HepG2 (cell line): Measurements from ENCODE around the gene GOLT1A. TPM values are rescaled to one million over a fixed set of nuclear protein-coding genes. Genes with fewer than 3 reads are reported as not detected.
A peak's percentile ranks its signal among the peaks of the same experiment; 100 is the strongest.

ENCODE experiments used
- FOXO1 ChIP-seq: sonication (generic); formaldehyde crosslinking; IDR thresholded peaks from 2 replicates; pipeline ENCODE4 v1.4.0; 2020; ENCODE audit warnings: missing genetic modification reagents
- FOXP4 ChIP-seq: sonication (generic); formaldehyde crosslinking; IDR thresholded peaks from 2 replicates; pipeline ENCODE4 v1.4.0; 2020; ENCODE audit warnings: missing genetic modification reagents
- MED8 ChIP-seq: sonication (generic); formaldehyde crosslinking; IDR thresholded peaks from 2 replicates; pipeline ENCODE4 v1.8.1; 2023; ENCODE audit warnings: mild to moderate bottlenecking, missing genetic modification reagents; ENCODE audit not compliant: insufficient replicate concordance
- MYNN ChIP-seq: sonication (generic); formaldehyde crosslinking; IDR thresholded peaks from 2 replicates; pipeline ENCODE4 v1.4.0; 2020; ENCODE audit warnings: mild to moderate bottlenecking, low read depth, missing genetic modification reagents
- NCOA1 ChIP-seq: sonication (generic); formaldehyde crosslinking; IDR thresholded peaks from 2 replicates; pipeline ENCODE4 v1.9.0; 2021; ENCODE audit warnings: missing genetic modification reagents
- NCOA2 ChIP-seq: sonication (generic); formaldehyde crosslinking; IDR thresholded peaks from 2 replicates; pipeline ENCODE4 v1.8.0; 2022; ENCODE audit warnings: inconsistent platforms
- NFYC ChIP-seq: IDR thresholded peaks from 2 replicates; pipeline ENCODE4 v1.6.1; 2016; ENCODE audit warnings: missing genetic modification reagents, missing compliant biosample characterization
- PATZ1 ChIP-seq: sonication (generic); formaldehyde crosslinking; IDR thresholded peaks from 2 replicates; pipeline ENCODE4 v1.4.0; 2020; ENCODE audit warnings: missing genetic modification reagents
- RBAK ChIP-seq: sonication (generic); formaldehyde crosslinking; IDR thresholded peaks from 2 replicates; pipeline ENCODE4 v1.5.1; 2020; ENCODE audit warnings: mild to moderate bottlenecking, missing genetic modification reagents
- RXRB ChIP-seq: IDR thresholded peaks from 2 replicates; pipeline ENCODE4 v1.6.1; 2016; ENCODE audit warnings: borderline replicate concordance, missing genetic modification reagents, missing compliant biosample characterization
- THRA ChIP-seq: sonication (generic); formaldehyde crosslinking; IDR thresholded peaks from 2 replicates; pipeline ENCODE4 v1.4.0; 2020; ENCODE audit warnings: missing genetic modification reagents, borderline replicate concordance
- XRCC5 ChIP-seq: fragments of 200-400 bp; formaldehyde crosslinking; optimal IDR thresholded peaks from 2 replicates; pipeline ENCODE3; 2017; ENCODE audit warnings: mild to moderate bottlenecking, low read length
- ZBTB1 ChIP-seq: sonication (generic); formaldehyde crosslinking; IDR thresholded peaks from 2 replicates; pipeline ENCODE4 v1.4.0; 2020; ENCODE audit warnings: missing genetic modification reagents, borderline replicate concordance
- ZNF253 ChIP-seq: sonication (generic); formaldehyde crosslinking; IDR thresholded peaks from 2 replicates; pipeline ENCODE4 v1.8.0; 2022; ENCODE audit warnings: mild to moderate bottlenecking, missing genetic modification reagents, borderline replicate concordance
- ZNF260 ChIP-seq: sonication (generic); formaldehyde crosslinking; IDR thresholded peaks from 2 replicates; pipeline ENCODE4 v1.4.0; 2020; ENCODE audit warnings: missing genetic modification reagents, low read depth, mild to moderate bottlenecking, borderline replicate concordance
- ZNF564 ChIP-seq: sonication (generic); formaldehyde crosslinking; IDR thresholded peaks from 2 replicates; pipeline ENCODE4 v1.8.1; 2023; ENCODE audit warnings: mild to moderate bottlenecking, missing genetic modification reagents
- ZNF674 ChIP-seq: sonication (generic); formaldehyde crosslinking; IDR thresholded peaks from 2 replicates; pipeline ENCODE4 v1.5.0; 2020; ENCODE audit warnings: low read depth, mild to moderate bottlenecking, missing genetic modification reagents
- ZNF687 ChIP-seq: sonication (generic); formaldehyde crosslinking; IDR thresholded peaks from 2 replicates; pipeline ENCODE4 v1.5.1; 2020; ENCODE audit warnings: mild to moderate bottlenecking, missing genetic modification reagents, moderate library complexity
- ZNF691 ChIP-seq: sonication (generic); formaldehyde crosslinking; IDR thresholded peaks from 2 replicates; pipeline ENCODE4 v1.4.0; 2020; ENCODE audit warnings: missing genetic modification reagents, low read depth, mild to moderate bottlenecking, borderline replicate concordance
- polyA plus RNA-seq, 8 experiments: library from polyadenylated mRNA; depleted of rRNA in 3 of 8; stranded (reverse) in 7 of 8; unstranded in 1 of 8; fragments of >200 nt; fragmentation: Illumina TruSeq in 4 of 8; extraction: Trizol in 4 of 8; gene quantifications; 2 replicates each; pipeline versions ENCODE4 v1.2.1 to v1.2.3, GENCODE V29; 2011 to 2016; ENCODE audit warnings: low read depth in 4 of 8, missing spikeins in 1 of 8, mixed read lengths in 1 of 8; ENCODE audit not compliant: insufficient read depth in 1 of 8
- total RNA-seq, 5 experiments: library from RNA; depleted of rRNA; stranded (reverse); fragments of >200 nt; fragmentation: Illumina TruSeq; extraction: Trizol; gene quantifications; 2 replicates each; pipeline ENCODE4 v1.2.3, GENCODE V29; 2016; ENCODE audit warnings: low read depth in 1 of 5

The GOLT1A gene
- total and polyA plus RNA-seq, 2 of the 13 experiments (the other 11 are each of a cell fraction or from before 2014, with no cell fraction given) = 25.8 to 28.0 TPM

DNA sequence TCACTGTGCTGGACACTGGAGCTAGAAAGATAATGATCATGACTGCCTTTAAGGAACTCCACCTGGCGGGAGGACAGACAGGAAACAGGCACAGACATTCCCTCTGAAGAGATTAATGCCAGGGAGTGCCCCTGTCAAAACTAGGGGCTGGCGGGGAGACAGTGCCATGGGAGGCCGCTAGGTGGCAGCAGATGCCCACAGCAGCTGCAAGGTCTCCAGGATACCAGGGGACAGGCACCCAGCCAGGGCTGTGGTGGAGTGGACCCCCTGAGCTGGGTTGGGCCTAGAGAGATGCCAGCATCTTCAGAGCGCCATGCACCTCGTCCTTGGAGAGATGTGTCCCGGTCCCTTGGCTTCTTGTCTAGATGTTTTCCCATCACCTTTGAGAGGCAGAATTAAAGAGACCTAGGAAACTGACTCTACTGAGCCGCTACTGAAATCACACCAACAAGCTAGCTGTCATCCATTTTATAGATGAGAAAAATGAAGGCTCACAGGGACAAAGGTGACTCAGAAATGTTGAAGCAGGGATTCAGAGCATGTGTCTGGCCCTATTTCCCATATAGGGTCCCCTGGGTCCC, 51.2 kb downstream of the GOLT1A start (continued):
- no peak for TF ChIP-seq ZNF691 (CRISPR knock-in tag)
- no peak for TF ChIP-seq NFYC (CRISPR knock-in tag)
- peak; percentile 47 for TF ChIP-seq ZNF687
- TF ChIP-seq NCOA1 (CRISPR knock-in tag) = no peak
- TF ChIP-seq ZNF253 (CRISPR knock-in tag) = no peak
- TF ChIP-seq RXRB (CRISPR knock-in tag) = peak; percentile 28; the same call in 1 of the 2 replicates
- no peak for TF ChIP-seq MED8
- no peak for TF ChIP-seq RBAK (CRISPR knock-in tag)
- TF ChIP-seq ZNF260 (CRISPR knock-in tag) = no peak
- 0 out of 2 replicates have a peak, but pooled peaks have one; percentile 25 for TF ChIP-seq FOXO1 (CRISPR knock-in tag)
- TF ChIP-seq NCOA2 = peak; percentile 15; the same call in 1 of the 2 replicates
- TF ChIP-seq THRA (CRISPR knock-in tag) = peak; percentile 49; the same call in 1 of the 2 replicates
- TF ChIP-seq FOXP4 (CRISPR knock-in tag) = no peak
- no peak for TF ChIP-seq ZNF564 (CRISPR knock-in tag)
- TF ChIP-seq ZBTB1 (CRISPR knock-in tag) = no peak
- TF ChIP-seq MYNN (CRISPR knock-in tag) = no peak
- no peak for TF ChIP-seq ZNF674 (CRISPR knock-in tag)
- TF ChIP-seq PATZ1 (CRISPR knock-in tag) = peak; percentile 59; the same call in 1 of the 2 replicates
- peak; percentile 60 for TF ChIP-seq XRCC5
